GM19328 (cell line): Measurements from ENCODE around the gene PITPNC1.
"Not testable (repeated sequence)": the region's sequence is repeated elsewhere in the genome, so short reads cannot be mapped to it uniquely, and the experiment has no call there.

Experiments
- ATAC-seq: cut with Tn5 transposase; IDR thresholded peaks from one replicate; pipeline ENCODE4 v1.9.1; 2021; ENCODE audit warnings: mild to moderate bottlenecking, moderate library complexity; ENCODE audit not compliant: unreplicated experiment

Gene PITPNC1

DNA sequence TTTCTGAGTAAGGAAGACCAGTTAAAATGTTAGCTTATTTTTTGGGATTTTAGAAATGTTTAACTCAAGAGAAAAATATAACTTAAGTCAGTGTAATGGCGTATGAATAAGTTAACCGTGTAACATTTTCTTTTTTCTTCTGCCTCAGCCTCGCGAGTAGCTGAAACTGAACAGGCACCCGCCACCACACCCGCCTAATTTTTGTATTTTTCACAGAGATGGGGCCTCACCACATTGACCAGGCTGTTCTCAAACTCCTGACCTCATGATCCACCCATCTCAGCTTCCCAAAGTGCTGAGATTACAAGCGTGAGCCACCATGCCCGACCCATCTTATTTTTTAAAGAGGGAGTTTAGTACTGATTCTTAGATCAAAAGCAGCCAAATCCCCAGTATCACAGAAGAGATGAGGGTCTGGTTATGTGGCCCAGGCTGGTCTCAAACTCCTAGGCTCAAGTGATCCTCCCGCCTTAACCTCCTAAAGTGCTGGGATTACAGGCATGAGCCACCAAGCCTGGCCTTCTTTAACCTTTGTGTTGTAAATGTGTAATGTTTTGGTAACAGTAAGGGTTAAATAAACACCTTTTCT is 16.8 kb downstream of the PITPNC1 start:
- ATAC-seq = no peak

DNA sequence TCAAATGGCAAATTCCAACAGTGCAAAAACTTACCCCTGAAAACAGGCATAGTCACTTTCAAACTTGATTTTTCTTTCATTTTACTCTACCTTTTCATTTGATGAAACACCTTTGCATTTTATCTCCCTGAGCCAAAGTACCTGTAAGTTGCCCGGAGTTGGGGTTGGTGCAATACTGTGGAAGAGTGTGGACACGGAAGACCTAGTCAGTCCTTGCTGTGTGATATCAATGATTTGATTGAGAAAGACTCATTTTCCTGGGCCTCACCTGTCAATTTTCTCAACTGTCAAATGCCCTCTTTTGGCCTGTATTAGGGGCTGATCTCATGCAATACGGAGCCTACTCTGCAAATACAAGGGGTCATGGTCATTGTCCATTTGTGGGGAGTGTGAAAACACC is 22.6 kb downstream of the PITPNC1 start:
- no peak for ATAC-seq

DNA sequence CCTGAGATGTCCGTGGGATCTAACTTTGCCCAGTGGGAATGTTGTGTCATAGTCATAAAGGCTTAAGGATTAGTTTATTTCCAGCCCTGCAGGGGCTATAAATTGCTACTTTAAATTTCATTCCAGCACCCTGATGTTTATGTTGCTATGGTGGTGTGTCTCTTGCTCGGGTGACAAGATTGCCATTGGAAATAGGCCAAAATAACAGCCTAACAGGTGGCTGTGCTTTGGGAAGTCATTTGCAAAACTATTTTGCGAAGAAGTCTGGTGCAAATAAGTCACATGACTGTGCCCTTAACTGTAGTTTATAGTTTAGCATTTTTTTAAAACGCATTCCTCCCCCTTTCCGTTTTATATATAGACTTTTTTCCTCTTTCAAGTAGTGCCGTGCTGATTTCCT is 23.1 kb downstream of the PITPNC1 start:
- no peak for ATAC-seq

DNA sequence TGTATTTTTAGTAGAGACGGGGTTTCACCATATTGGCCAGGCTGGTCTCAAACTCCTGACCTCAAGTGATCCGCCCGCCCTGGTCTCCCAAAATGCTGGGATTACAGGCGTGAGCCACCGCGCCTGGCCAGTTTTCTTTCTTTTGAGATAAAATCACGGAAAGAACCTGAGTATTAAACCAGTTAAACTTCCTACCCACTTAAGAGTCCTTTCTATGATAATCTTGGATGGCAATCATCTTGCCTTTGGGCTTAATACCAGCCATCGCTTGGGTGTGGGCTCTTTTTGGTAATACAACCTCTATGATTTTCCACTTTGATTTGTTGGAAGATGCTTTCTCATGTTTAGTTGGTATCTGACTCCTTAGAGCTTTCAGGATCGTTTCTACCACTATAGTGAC is 24.0 kb downstream of the PITPNC1 start:
- no peak for ATAC-seq

- ATAC-seq = no peak
These were observed 24.8 kb downstream of the PITPNC1 start for GRCh38 chr17:67401598-67402504.

DNA sequence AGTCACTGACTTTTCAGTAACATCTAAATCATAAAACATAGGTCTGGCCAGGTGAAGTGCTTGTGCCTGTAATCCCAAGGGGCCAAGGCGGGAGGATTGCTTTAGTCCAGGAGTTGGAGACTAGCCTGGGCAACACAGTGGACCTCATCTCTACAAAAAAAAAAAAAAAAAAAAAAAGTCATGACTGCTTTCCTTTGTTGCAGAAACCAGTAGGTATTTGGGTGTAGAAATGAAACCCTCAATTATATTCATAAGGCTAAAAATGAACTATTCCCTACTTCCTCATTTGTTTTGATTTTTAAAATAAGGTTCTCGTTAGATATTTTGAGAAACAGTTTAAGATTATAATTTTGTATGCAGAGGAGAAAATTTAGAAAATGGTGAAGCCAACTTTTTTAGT is 26.0 kb downstream of the PITPNC1 start:
- ATAC-seq = no peak

- no peak for ATAC-seq
These were observed 26.4 kb downstream of the PITPNC1 start for GRCh38 chr17:67403483-67403882.

DNA sequence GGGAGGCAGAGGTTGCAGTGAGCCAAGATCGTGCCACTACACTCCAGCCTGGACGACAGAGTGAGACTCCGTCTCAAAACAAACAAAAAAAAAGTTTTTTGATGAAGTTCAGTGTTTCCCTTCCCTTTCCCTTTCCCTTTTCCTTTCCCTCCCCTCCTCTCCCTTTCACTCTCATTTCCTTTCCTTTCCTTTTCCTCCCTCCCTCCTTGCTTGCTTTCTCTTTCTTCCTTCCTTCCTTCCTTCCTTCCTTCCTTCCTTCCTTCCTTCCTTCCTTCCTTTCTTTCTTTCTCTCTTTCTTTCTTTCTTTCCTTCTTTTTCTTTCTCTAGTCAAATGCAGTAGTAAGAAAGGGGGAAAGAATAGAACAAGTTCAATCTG is 31.4 kb downstream of the PITPNC1 start:
- not testable (repeated sequence) for ATAC-seq

DNA sequence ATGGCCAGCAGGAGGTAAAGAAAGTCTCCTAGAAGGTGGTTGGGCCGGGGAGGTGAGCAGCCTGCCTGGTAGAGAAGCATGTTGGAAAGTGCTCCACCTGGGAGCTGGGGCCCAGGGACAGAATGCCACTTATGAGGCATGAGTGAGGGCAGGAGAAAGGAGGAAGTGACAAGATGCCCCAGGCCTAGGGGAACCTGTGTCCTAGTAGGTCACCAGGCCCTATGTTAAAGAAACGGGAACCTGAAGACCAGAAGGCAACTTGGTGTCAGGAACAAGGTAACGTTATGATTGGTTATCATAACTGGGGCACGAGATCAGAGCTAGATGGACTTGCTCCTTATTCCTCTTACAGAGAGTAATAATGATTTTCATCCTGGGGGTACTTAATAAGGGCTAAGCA is 34.3 kb downstream of the PITPNC1 start:
- no peak for ATAC-seq

- ATAC-seq = no peak
These were observed 35.0 kb downstream of the PITPNC1 start for GRCh38 chr17:67412032-67412431.

DNA sequence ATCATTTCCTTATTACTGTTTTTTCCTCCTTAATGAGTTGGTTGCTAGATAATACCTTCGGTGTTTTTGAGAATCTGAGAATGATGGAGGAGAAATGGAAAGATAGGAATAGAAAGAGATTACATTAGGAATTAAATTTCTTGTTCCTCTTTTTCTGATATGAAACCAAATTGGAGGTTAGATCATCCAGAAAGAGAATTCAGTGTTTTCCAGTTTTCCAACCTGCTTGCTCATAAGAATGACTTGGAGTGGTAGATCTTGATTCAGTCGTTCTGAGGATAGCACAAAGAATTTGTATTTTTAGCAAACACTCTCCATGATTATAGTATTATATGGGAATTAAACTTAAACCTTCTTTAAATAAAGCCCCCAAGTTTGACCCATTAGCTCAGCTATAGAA is 35.9 kb downstream of the PITPNC1 start:
- no peak for ATAC-seq

GRCh38 chr17:67413388-67413787 is 36.3 kb downstream of the PITPNC1 start:
- ATAC-seq = no peak

DNA sequence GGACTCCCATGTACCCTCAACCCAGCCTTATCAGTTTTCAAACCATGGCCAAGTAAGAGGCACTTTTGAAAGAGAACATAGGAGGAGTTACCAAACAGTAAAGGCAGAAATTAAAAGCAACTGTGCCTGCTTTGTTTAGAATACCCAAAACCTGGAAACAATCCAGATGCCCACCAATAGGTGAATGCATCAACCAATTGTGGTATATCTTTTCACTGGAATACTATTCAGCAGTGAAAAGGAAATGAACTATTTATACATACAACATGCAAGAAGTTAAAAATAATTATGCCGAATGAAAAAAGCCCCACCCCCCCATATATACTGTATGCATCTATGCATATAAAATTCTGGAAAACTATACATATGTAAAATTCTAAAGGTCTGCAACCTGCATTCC is 37.0 kb downstream of the PITPNC1 start:
- ATAC-seq = no peak

DNA sequence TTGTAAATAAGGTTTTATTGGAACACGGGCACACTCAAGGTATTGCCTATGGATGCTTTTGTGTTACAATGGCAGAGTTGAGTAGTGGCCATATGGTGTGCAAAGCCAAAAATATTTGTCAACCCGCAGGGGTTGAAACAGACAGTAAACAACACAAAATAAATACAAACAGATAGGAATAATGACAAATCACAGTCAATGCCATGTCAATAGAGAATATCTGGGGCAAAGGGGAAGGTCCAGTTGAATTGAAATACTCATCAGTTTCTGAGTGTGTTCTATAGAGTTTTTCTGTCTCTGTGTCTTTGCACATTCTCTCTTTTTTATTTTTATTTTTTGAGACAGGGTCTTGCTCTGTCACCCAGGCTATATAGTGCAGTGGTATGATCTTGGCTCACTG is 37.5 kb downstream of the PITPNC1 start:
- no peak for ATAC-seq

DNA sequence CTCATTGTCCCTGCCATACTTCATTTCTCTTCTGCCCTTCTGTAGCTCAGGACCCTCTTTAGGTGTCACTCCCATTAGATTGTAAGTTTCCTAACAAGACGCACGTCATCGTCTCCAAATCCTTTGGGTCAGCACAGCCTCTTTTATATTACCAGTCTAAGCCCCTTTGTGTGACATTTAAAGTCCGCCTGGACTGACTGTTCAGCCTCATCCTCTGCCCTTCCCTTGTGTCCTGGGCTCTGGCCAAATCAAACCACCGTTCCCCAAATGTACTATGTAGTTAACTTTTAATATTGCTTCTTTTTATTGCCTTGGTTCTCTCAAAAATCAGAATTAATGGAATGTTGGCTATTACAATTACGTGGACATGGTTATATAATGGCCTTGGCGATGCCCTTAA is 38.2 kb downstream of the PITPNC1 start:
- ATAC-seq = no peak

- ATAC-seq = no peak
These were observed 40.4 kb downstream of the PITPNC1 start for GRCh38 chr17:67417507-67417906.

GRCh38 chr17:67420994-67421393 is 43.9 kb downstream of the PITPNC1 start:
- ATAC-seq = no peak

DNA sequence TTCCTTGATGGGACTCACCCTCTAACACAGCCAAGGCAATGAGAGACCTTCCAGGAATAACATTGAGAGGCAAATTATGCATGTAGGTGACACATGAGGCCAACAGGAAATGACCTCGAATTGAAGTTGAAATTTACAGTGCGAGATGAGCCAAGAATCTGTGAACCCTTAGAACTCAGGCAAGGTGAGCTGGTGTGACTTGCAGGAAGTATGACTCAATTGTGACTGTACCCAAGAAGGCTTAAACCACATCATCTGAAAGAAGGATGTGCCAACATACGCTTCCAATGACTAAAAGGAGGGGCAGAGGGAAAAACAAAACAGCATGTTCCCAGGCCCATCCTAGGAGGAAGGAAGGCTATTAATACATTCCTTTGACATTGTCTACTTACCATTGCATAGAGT is 44.8 kb downstream of the PITPNC1 start:
- ATAC-seq = no peak

DNA sequence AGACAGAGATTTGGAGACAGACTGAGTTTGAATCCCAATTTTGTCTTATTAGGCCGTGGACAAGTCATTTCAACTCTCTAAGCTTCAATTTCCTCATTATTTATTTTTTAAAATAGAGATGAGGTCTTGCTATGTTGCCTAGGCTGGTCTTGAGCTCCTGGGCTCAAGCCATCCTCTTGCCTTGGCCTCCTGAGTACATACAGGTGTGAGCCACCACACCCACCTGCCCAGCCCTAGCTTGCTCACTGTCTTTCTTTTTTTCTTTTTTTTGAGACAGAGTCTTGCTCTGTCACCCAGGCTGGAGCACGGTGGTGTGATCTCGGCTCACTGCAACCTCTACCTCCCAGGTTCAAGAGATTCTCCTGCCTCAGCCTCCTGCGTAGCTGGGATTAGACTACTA is 45.2 kb downstream of the PITPNC1 start:
- not testable (repeated sequence) for ATAC-seq

DNA sequence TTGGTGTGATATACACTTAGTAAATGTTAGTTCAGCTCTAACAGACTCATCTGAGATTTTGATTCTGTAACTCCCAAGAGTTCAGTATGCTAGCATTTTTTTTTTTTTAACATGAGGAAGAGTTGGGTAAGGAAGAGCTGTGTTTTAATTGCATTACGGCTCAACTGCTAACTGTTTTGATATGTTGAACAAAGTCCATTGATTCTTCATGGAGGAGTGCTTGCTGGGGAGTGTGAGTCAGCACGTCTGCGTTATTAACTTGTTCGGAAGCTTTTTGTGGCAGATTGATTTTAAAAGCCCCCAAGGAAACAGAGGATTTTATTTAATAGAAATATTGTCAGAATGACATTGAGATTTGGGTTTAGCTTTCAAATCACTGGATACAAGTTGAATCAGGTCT is 45.8 kb downstream of the PITPNC1 start:
- ATAC-seq = no peak

DNA sequence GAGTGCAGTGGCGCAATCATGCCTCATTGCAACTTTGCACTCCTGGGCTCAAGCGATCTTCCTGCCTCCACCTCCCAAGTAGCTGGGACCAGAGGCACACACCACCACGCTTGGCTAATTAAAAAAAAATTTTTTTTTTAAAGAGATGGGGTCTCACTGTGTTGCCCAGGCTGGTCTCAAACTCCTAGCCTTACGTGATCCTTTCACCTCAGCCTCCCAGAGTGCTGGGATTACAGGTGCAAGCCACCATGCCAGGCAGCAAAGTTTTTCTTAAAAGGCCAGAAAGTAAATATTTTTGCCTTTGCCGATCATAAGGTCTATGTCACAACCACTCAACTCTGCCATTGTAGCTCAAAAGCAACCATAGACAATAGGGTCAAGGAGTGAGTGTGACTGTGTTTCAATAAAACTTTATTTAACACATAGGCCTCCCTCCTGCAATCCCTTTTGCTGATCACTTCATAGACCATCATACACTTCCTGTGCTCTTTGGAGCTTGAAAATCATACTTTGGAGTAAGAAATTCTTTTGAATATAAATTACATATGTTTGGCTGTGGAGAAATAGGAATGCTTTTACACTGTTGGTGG is 48.6 kb downstream of the PITPNC1 start:
- ATAC-seq = no peak

DNA sequence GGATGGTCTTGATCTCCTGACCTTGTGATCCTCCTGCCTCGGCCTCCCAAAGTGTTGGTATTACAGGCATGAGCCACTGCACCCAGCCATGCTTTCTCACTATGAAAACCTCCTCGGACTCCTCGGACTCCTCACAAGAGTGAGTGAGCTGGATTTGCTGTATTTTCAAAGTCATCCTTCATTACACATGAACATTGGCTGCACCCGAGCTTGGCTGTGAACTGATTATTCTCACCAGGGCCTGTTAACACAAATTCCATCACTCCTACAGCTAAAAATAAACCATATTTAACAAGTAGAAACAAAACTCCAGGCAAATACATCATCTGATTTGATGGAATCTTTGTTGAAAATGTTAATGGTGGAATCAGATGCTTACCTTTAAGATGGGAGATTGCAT is 50.3 kb downstream of the PITPNC1 start:
- no peak for ATAC-seq
